ENCODE results near the gene IPO11. TPM values are rescaled to one million over a fixed set of nuclear protein-coding genes. Genes with fewer than 3 reads are reported as not detected.

The IPO11 gene
- total and polyA plus RNA-seq, 10 donors: 7.8 to 42.2 (median 34.0) TPM

DNA sequence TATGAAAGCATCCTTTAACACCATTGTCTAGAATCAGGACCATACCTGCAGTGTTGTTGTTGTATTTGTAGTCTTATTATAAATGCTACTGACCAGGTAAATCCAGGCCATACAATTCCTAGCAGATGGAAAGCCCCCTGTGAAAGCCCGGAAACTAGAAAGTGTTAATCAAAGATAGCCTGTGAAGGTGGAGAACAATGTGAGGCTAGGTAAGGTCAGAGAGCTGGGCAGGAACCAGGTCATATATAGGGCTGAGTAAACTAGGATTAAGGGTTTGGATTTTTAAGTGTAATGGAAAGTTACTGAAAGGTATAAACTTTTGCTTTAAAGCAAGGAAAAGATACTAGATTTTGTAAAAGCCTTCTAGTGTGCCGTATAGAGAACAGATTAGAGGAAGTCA lies 172.7 kb downstream of the IPO11 start:
- intact Hi-C loops (cut with DNase I; ENCODE audit: low total_unique reads): no loop called here
- TF ChIP-seq POLR2A (IDR thresholded peaks at IDR 0.05) (no peak), CTCF (IDR thresholded peaks at IDR 0.05 in 8 of 11, conservative IDR thresholded peaks at IDR 0.05 in 3 of 11) (no peak), POLR2AphosphoS5 (IDR thresholded peaks at IDR 0.05) (no peak)
- 52 to 71% (median 63%) methylated on average over 2 of the region's 2 CpGs for WGBS, 5 donors
- Histone ChIP-seq H3K9me3 (no peaks in the 10 kb centered on the region), H3K27ac (peak overlapping the region in 7 of 8 donors; percentile 21 to 66 (median 44)), H3K4me3 (no peak overlapping the region), H3K4me1 (peaks cover 0 to 41% (median 7%) of the 10 kb centered on the region in 6 donors), H3K36me3 (peaks cover 0 to 21% (median 2%) of the 10 kb centered on the region in 6 donors), H3K27me3 (replicated peaks in 1 of 7) (no peaks in the 10 kb centered on the region)
- no peak for DNase-seq

DNA sequence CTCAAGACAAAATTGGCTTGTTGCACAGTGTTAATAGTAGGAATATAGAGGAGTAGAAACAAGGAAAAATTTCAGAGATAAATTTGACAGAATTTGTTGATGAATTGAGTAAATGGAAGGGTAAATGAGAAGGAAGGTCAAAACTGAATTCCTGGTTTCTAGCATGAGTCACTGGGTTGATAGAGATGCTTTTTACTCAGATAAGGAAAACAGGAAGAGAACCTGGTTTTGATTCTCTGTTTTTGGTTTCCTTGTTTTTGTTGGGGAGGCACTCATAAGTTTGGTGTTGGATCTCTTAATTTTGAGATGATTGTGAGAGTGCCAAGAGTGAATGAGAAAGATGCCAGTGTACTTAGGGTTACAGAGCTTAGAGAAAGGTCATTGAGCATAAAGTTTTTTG lies 173.2 kb downstream of the IPO11 start:
- Histone ChIP-seq H3K9me3 (no peaks in the 10 kb centered on the region), H3K4me3 (no peak overlapping the region), H3K27ac (peak overlapping the region in 7 of 8 donors; percentile 21 to 66 (median 44)), H3K4me1 (peaks cover 0 to 36% (median 7%) of the 10 kb centered on the region in 6 donors), H3K27me3 (replicated peaks in 1 of 7) (no peaks in the 10 kb centered on the region), H3K36me3 (peaks cover 0 to 17% (median 2%) of the 10 kb centered on the region in 6 donors)
- no peak for TF ChIP-seq POLR2A (IDR thresholded peaks at IDR 0.05)
- DNase-seq: no peak
- intact Hi-C loops (cut with DNase I; ENCODE audit: low total_unique reads): no loop called here

GRCh38 chr5:62587737-62588136 lies 175.2 kb downstream of the IPO11 start:
- WGBS, 5 donors: 42 to 83% (median 50%) methylated on average over 3 of the region's 3 CpGs
- H3K27ac ChIP-seq: peak overlapping the region in 1 of 8 donors; percentile 23
- H3K4me1 ChIP-seq: peaks cover 0 to 19% (median 5%) of the 10 kb centered on the region in 6 donors
- peaks cover 0 to 37% (median 13%) of the 10 kb centered on the region in 6 donors for H3K36me3 ChIP-seq
- H3K27me3 ChIP-seq (replicated peaks in 1 of 7): no peaks in the 10 kb centered on the region
- no peak overlapping the region for H3K4me3 ChIP-seq
- peaks cover 0 to 11% (median 0%) of the 10 kb centered on the region in 8 donors for H3K9me3 ChIP-seq
- intact Hi-C loops (cut with DNase I; ENCODE audit: low total_unique reads): no loop called here
- DNase-seq: no peak
- no peak for TF ChIP-seq CTCF (IDR thresholded peaks at IDR 0.05 in 8 of 11, conservative IDR thresholded peaks at IDR 0.05 in 3 of 11)
- no peak for TF ChIP-seq POLR2AphosphoS5 (IDR thresholded peaks at IDR 0.05)
- no peak for TF ChIP-seq POLR2A (IDR thresholded peaks at IDR 0.05)

DNA sequence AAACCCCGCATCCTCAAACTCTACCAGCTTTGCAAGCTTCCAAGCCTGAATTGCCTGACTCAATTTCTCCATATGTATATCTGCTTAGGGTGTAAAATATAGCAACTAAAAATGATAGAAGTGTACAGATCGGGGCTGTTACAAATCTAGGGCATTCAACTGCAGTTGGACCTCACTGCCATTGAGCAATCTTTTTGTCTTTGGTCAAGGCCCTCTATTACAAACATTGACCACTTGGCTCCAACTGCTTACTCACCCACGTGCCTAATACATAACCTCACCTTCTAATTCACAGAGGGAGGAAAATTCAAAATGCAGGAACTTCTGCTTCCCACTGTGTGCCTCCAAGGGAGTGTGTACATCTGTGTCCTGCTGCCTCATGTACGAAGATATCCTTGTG lies 176.1 kb downstream of the IPO11 start:
- H3K4me3 ChIP-seq: no peak overlapping the region
- H3K4me1 ChIP-seq: peaks cover 0 to 19% (median 5%) of the 10 kb centered on the region in 6 donors
- 84 to 96% (median 93%) methylated on average over 4 of the region's 4 CpGs for WGBS, 5 donors
- intact Hi-C loops (cut with DNase I; ENCODE audit: low total_unique reads): no loop called here
- no peak overlapping the region for H3K27ac ChIP-seq
- no peak for TF ChIP-seq POLR2A (IDR thresholded peaks at IDR 0.05)
- TF ChIP-seq POLR2AphosphoS5 (IDR thresholded peaks at IDR 0.05): no peak
- TF ChIP-seq CTCF (IDR thresholded peaks at IDR 0.05 in 8 of 11, conservative IDR thresholded peaks at IDR 0.05 in 3 of 11): no peak
- H3K9me3 ChIP-seq: peaks cover 0 to 11% (median 0%) of the 10 kb centered on the region in 8 donors
- H3K36me3 ChIP-seq: peaks cover 0 to 45% (median 15%) of the 10 kb centered on the region in 6 donors
- DNase-seq: no peak
- H3K27me3 ChIP-seq (replicated peaks in 1 of 7): no peaks in the 10 kb centered on the region

GRCh38 chr5:62589504-62589903 lies 176.9 kb downstream of the IPO11 start:
- no peak for TF ChIP-seq POLR2AphosphoS5 (IDR thresholded peaks at IDR 0.05)
- no peak for TF ChIP-seq CTCF (IDR thresholded peaks at IDR 0.05 in 8 of 11, conservative IDR thresholded peaks at IDR 0.05 in 3 of 11)
- TF ChIP-seq POLR2A (IDR thresholded peaks at IDR 0.05): no peak
- no peak overlapping the region for H3K4me3 ChIP-seq
- H3K36me3 ChIP-seq: peaks cover 0 to 52% (median 15%) of the 10 kb centered on the region in 6 donors
- peaks cover 0 to 11% (median 0%) of the 10 kb centered on the region in 8 donors for H3K9me3 ChIP-seq
- WGBS, 5 donors: 92 to 100% (median 96%) methylated on average over 2 of the region's 2 CpGs
- no peak overlapping the region for H3K27ac ChIP-seq
- intact Hi-C loops (cut with DNase I; ENCODE audit: low total_unique reads): no loop called here
- DNase-seq: no peak
- peaks cover 0 to 14% (median 5%) of the 10 kb centered on the region in 6 donors for H3K4me1 ChIP-seq
- no peaks in the 10 kb centered on the region for H3K27me3 ChIP-seq (replicated peaks in 1 of 7)

Data from spleen (tissue), 11 donors.